Brain pericyte (primary cell): ENCODE measurements around the gene FAM72B.
"Not testable (repeated sequence)": the region's sequence is repeated elsewhere in the genome, so short reads cannot be mapped to it uniquely, and the experiment has no call there.

Source experiments
- DNase-seq: peaks from one replicate; pipeline ENCODE4 v3.0.0-alpha.2; 2012; ENCODE audit warnings: low read depth, low spot score

The FAM72B gene

DNA sequence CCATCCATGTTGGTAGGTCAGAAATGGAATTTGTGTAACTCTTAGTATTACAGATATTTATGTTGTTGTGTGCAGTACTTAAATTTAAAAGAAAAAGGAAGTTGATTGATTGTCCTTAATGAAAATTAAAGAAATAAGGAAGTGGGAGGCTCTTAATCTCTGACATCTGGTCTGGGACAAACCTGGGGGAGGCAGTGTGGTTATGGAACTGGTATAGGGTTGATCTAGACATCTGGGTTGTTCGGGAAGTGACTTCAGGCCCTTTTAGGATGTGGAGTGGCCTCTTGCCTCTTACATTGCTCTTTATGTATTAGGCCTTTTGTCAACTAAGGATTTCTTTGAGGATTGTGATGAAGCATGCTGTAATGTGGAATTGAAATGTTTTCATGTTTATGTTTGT, 16.1 kb upstream of the FAM72B start:
- not testable (repeated sequence) for DNase-seq

DNA sequence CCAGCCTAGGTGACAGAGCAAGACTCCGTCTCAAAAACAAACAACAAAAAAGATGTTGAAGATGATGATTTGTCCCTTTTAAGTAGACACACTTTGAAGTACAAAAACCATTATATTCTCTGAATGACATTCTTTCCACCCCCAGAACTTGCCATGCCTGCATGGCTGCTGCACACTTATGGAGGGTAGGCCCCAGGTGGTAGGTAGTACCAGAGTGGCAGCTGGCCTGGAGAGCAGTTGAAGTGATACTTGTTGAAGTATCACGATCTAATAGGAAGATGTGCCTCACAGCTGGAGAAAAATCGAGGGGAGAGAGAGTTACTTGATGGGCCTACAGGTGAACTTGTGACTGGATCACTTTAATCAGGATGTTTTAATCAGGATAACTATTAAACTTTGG, 15.6 kb upstream of the FAM72B start:
- DNase-seq = not testable (repeated sequence)

DNA sequence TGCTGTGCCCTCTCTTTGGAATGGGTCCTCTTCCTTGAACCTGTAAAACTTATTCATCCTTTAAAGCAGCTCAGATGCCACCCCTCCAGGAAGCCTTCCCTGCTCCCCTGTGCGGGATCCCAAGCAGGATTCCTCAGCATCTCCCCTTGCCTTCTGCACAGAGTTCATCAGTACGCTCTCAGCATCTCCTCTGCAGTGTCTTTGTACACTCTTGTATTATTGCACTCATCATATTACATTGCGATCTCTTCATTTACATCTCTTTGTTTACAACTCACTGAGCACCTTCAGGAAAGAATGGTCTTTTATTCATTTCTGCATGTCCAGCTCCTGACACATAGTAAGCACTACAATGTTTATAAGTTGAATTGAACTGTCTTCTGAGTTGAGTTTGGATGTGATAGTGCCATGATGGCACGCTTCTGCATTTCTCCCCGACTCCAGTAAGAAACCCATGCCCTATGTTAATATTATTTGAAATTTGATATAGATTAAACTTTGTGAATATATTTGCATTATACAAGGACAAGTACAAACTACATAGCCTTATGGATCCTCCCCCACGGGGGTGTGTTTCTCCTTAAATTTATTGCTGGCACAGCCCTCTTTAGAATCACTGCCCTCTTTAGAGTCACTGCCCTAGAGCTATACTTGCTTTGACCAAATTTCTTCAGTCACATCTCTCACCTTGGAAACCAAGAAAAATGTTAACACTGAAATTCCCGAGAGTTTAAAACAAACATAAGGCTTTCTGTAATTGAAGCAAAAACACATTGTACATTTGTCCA, 13.1 kb upstream of the FAM72B start:
- not testable (repeated sequence) for DNase-seq

DNA sequence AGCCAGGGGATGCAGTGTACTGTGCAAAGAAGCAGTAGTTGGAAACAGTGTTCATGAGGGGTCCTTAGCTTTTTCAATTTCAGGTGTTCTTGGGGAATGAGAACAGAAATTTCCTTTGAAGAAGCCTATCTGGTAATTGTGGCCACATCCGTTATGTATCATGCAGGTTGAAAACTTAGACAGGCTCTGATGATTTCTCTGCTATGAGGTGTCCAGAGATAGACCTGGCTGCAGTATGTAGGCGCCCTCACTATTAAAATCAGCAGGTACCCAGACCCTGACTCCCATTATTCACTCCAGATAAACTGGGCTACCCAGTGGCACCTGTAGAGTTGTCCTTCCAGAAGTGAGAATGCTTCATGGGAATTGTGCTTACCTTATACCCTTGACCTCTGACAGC, 8.4 kb upstream of the FAM72B start:
- DNase-seq = not testable (repeated sequence)

DNA sequence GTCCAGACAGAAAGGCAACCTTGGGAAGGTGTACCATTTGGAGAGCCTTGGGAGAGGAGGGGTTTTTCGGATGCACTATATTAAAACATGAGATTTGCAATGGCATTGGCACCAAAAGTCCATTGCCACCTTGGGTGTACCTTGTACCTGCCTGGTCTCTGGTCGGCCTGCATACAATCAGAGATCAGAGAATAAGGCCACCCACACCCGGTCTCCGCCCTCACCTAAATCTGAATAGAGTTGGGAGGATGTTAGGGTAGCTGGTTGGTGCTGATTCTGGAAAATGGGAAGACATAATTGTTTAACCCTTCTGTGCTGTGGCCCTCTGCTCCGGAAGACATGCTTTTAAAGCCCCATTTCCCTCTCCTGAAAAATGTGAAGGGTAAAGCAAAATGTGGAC, 3.8 kb upstream of the FAM72B start:
- DNase-seq = not testable (repeated sequence)

DNA sequence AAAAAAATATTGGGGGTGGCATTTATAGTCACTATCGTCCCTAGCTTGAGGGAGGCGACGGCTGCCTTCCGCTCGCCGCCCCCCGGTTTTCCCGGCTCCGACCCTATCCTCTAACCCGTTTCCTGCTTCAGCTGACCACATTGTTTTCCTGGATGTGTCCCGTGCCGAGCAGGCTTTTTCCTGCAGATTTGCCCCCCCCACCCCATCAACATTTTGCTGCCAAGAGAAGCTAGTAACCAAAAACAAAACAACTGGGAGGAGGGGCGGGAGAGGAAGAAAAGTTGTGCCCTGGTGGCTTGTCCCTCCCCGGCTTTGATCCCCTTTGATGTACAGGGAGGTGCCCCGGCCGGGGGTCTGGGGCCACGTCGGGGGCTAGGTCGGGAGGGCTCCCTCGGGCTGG, 2.1 kb upstream of the FAM72B start:
- DNase-seq = not testable (repeated sequence)

DNA sequence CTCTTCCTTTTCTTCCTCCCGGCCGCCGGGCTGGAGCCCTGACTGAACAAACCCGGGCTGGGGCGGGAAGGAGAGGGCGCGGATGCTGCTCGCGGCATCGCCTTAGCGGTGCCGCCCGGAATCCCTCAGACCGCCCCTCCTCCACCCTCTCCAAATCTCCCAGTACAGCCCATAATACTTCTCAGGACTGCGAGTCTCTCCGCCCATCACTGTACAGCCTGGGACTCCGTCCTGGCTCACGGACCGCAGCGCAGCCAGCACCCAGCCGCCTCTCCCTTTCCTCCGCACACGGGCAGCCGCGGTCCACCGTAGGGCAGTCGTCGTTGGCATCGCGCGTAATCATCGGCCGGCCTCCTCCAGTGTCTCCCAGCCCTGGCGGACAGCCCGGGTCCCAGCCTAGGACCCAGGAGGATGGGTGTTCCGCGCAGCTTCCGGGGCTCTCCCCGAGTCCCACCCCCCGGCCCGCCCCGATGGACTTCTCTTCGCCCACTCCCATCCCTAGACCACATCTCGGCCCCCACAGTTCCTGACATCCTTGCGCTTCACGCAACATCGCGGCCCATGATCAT, 1.1 kb upstream of the FAM72B start:
- not testable (repeated sequence) for DNase-seq

DNA sequence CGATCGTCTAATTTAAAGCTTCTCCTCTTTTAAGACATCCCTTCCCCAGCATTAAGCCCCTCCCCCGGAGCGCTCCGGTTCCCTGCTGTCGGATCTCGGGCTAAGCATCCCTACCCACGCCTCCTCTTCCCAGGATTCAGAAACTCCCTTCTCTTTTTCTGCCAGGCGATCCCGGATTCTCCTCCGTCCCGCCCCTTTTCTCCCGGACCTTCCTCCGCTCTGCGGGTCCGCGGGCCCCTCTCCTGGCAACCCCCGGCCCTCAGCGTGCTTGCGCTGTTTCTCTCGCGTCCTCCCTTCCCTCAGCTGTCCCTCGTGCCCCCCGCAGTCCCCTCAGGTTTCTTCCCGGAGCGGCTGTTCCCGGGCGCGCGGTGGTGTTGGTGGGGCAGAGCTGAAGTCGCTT, 273 bp downstream of the FAM72B start:
- DNase-seq = not testable (repeated sequence)

DNA sequence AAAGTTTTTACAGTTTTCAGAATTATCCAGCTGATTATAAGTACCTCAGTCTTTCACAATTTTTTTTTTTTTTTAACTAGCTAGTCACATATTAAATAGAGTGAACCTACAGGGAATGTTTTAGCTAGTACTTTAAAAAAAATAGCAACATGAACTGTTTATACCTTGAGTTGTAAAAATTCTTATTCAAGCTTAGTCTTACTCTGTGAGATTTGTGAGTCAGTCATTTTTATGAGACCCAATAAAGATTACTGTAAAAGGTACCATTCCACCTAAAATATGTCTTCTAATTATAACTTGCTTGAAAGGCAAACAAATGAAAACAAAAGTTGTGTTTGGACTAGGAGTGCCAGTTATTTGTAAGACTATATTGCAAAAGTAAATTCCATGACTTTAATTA, 5.9 kb downstream of the FAM72B start:
- not testable (repeated sequence) for DNase-seq

DNA sequence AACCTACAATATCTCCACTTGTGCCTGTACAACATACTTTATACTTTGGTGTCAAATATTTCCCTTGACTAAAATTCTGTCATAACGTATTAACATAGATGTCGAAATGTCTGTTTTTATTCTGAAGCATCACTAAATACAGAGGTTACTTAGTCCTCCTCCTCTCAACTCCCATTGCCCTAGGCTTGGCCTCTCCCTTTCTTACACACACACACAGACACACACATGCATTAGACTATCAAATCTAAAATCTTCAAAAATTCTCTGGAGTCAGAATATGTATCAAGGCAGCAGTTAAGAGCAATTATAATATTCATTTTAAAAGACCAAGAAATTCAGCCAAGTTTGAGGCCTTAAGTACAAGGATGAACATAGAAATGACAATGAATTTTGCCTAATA, 7.5 kb downstream of the FAM72B start:
- DNase-seq = not testable (repeated sequence)

DNA sequence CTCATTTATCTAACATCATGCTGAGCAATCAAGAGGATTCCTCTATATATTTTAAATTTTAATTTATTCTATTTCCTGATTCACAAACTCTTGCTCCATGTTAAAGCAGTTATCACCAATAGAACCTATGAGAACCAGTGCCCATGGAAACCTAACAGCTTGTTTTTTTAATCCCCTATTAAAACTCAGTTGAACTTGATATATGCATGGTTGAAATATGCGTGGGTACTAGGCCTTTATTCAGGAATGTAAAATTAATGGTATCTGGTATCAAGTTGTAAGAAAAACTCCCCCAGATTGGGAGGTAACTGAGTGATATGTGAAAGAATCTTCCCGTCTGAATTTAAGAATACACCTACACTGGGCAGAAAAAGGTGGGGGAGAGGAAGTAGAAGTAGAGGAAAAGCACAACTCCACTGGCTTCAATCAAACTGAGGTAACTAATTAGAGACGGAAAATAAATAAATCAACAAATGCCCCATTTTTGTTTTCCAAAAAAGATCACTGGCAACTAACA, 15.9 kb downstream of the FAM72B start:
- not testable (repeated sequence) for DNase-seq

DNA sequence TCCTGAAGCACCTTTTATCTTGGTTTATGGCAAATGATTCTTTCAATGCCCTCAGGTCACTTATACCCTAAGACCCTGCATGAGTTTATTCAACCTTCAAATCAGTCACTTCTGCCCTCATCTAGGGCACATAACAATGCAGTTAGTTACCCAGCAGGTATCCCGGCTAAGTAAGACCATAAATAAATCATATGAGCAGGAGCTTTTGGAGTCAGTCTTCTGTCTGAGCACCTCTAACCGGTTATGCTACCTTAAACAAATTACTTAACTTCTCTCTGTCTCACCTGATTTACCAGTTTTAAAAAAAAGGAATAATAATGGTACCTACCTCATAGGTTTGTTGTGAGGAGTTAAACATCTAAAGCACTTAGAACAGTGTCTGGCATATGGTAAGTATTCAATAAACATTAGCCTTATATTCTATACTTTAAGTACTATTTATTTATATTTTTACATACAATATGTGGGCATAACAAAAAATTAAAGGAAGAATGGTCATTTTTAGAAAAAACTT, 16.9 kb downstream of the FAM72B start:
- not testable (repeated sequence) for DNase-seq

DNA sequence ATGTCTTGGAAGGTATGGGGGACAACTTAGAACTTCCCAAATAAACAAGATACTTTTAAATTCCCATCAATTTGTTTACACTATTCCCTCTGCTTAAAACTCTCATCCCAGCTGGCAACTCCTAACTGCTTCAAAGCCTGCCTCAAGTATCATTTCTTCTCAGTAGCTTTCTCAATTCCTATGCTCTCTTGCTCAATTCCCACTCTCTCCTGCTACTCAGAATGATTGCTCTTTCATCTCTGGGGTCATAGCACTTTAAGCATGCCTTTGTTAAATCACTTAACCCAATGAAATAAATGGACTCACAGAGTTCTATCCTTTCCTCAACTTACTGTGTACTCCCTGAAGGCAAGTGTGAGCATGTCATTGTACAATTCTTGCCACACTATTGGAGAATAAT, 18.8 kb downstream of the FAM72B start:
- DNase-seq = not testable (repeated sequence)

DNA sequence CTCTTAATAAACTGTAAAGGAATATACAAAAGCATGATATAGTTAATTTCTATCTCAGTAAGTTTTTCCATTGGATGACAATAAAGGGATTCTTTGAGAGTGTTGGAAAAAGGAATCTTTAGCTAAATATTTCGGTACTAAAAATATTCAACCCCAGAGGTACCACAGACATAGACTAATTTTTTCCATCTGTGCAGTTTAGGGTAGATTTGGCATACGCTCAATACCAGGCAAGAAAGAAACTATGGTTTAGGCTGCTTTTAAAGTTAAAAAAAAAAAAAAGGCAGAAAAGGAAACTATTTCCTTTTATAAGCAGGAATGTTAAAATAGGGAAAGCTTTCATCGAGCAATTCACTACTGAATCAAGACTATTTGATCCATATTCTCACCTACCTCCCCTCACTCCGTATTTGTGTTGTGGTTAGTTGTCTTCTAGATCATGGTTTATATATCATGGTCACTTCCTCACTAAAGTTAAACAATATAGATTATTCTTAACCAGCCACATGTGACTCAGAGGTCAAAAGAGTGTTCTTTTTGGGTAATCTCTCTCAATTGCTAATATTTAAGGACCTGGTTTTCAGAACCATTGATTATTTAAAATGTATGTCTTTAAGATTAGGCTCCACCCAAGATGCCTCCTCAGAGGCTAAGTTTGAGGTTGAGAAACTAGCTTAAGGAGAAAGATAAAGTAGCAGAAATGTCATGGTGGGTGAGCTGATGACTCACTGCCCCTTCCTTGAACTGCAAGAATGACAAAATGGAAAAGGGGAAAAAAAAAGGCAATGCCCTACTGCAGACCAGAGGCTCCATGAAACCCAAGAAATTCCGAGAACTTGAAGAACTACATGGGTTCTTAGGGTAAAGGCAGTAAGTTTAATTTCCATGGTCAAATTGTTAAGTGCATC, 20.0 kb downstream of the FAM72B start:
- DNase-seq = not testable (repeated sequence)

DNA sequence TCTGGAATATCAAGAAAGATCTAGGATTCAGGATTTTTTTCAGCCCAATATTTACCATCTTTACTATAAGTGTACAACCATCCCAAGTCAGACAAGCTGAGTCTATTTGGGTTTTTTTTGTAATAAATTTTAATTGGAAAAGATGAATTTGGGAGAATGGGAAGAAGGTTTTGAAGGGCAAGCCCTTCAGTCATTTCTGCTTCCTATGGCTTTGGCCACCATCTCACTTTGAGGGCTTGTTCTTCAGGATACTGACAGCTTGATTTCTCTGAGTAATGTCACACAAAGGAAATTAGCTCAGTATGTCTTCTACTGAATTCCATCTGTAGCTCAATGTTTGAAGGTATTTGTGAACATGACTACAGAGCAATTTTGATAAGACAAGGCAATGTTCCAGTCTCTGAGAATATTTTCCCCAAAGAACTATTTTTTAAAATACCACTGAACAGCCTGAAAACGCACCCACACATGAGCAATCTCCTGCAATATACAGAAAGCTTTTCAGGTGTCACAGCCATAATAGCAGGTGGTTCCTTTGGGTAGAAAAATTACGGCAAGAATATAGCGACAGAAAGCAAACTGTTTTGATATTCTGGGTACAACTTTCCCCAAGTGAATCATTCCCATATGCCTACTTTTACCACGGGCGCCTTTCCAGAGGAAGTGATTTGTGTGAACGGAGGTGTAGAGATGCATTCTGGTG, 22.8 kb downstream of the FAM72B start:
- not testable (repeated sequence) for DNase-seq

DNA sequence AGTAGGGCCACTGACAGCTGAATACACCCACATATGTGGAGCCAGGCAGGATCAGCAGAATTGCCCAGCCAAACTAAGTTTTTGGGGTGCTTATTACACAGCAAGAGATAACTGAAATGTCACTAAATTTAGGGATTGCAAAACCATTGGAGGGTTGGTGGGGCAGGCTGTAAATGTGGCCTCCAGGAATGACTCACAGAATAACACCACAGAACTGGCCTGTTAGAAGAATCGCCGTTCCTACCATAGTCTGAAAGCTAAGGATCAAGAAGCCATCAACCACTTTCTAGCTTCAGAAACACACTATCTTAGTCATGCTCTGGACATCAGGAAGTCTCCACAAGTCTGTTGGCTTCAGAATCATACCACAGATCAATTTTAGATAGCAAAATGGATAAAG, 24.0 kb downstream of the FAM72B start:
- not testable (repeated sequence) for DNase-seq

DNA sequence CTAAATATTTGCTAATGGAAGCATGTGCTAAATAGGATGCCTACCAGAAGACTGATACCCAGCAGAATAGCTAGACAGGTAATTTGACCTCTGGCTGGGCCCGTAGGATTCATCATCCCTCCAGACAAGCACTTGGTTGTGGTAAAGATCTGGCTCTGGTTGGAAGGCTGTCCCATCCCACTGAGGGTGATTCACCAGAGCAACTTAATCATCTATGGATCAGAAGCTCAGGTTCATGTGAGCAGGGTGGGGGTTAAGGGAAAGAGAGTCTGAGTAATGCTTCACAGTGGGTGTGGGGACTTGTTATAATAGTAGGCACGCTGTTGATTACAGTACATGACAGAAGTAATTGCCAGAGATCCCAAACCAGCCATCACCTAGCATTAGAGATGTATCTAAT, 26.5 kb downstream of the FAM72B start:
- DNase-seq = not testable (repeated sequence)

DNA sequence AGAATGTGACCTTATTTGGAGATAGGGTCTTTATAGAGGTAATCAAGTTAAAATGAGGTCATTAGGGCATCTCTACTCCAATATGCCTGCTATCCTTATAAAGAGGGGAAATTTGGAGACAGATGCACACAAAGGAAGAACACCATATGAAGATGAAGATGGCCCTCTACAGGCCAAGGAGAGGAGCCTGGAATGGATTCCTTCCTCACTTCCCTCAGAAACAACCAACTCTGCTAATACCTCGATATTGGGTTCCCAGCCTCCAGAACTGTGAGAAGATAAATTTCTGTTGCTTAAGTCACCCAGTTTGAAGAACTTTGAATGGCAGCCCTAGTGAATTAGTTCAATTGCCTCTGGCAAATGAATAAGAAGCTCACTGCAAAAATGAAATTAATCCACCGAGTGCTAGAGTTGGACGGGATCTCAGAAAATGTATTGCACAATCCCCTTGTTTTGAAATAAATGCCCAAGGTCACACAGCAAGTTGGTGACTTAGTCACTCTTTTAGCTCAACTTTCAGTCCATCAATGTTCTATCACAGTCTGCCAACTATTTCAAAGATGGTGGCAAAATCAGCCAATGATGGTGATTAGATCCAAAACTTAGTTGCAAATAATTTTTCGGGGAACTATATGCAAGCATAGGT, 27.1 kb downstream of the FAM72B start:
- DNase-seq = not testable (repeated sequence)

DNA sequence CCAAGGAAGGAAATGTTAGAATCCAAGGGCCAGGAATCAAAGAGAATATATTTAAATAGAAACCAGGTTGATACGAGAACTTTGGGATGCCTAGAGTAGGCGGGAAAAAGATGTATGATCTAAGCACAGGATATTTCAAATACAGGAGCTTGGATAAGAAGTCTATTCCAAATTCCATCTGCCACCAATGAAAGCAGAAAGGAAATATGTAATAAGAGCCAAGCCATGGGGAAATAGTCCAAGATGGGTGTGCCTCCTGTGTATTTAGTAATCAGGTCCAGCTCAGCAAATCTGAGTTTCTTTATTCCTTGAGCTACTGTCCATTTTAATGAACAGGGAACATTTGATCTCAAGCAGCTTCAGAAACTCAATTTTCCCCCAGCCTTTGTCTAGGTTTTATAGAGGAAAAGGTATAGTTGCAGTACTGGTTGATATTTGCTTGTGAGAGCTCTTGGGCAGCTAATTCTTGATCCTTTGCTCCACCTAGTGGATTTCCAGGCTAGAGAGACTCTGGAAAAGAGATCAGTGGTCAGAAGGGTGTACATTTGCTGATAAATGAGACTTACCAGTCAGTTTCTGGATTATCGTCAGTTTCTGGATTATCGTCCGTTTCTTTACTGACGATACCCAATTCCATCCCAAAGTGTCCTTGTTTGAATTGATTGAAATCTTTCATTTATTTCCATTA, 28.3 kb downstream of the FAM72B start:
- DNase-seq = not testable (repeated sequence)

DNA sequence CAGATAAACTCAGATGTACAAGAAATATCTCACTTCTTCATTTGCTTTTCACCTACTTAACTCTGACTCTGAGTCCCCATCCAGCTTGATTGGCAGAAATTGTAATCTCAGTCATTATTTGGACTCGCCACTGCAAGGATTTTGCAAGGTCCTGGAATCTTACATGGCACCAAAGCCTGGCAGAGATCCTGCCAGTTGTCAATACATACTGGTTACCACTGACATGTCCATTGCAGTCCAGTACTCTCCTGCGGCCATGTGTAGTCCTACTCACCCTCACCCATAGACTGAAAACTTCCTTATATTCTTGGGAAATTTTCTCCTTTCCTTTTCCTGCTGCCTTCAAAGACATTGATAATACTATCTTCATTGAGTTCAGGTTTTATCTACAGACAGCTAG, 29.3 kb downstream of the FAM72B start:
- not testable (repeated sequence) for DNase-seq
